Measurements from ENCODE around the gene SRPK2.

Gene SRPK2

DNA sequence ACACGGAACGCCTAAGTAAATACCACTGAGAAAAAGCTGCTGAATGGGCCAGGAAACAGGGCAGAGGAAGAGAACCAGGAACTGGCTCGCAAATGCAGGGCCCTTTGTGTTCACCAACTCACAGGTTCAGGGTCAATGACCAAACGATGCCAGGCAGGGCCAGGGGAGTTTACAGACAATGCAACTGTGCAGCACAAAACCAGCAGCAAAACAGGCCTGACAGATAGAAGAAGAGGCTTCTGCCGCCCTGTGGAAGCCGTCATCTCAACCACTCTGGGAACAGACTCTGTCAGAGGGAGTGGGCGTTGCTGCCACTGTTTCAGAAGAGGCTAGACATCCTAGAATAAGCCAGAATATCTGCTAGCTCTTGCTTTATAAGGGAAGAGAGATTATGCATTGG lies 256.8 kb downstream of the SRPK2 start:
- no peak overlapping the region for H3K9ac ChIP-seq (ENCODE audit: insufficient read length)
- no peak for DNase-seq (ENCODE audit: low read depth, low spot score)
- H3K9me3 ChIP-seq (ENCODE audit: low read depth, low read length) = no peaks in the 10 kb centered on the region
- no peak overlapping the region for H3K27ac ChIP-seq
- no peak overlapping the region for H3K4me3 ChIP-seq
- no peak for TF ChIP-seq FOXP2 (optimal IDR thresholded peaks at IDR 0.05; ENCODE audit: control extremely low read depth, extremely low read length, insufficient read depth)
- no peak for TF ChIP-seq POLR2AphosphoS5 (IDR thresholded peaks at IDR 0.05; ENCODE audit: borderline replicate concordance, low read depth, low read length)
- TF ChIP-seq EZH2 (IDR thresholded peaks at IDR 0.05) = no peak
- H3K36me3 ChIP-seq (ENCODE audit: insufficient read depth, low read length) = peaks cover 10% of the 10 kb centered on the region; the same call in 1 of the 2 replicates

DNA sequence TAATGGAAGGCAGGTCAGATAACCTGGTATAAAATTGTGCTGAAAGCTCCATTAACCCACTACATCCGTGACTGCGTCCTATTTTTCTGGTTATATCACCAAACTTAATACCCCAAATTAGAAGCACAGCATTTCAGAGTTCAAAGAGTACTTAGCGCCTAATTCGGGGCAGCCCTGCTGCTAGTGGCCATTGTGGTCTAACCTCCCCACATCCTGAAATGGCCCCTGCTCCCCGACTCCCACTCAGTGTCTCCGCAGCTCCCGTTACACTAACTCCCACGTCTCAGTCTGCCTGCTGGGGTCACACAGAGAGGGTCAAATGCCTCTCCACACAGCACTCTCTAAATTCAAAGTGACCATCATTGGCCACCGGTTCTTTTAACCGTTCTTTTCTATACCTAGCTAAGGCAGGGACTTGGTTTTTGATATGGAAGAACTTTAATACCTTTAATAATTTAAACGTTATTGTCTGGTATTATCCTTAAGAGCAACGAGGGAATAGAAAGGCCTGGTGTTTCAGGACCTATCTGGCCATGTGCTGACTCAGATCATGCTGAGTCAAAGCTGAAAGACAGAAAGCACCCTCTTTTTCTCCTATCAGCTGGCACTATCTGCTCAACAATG lies 257.6 kb downstream of the SRPK2 start:
- TF ChIP-seq FOXP2 (optimal IDR thresholded peaks at IDR 0.05; ENCODE audit: control extremely low read depth, extremely low read length, insufficient read depth) (no peak), EZH2 (IDR thresholded peaks at IDR 0.05) (no peak), POLR2AphosphoS5 (IDR thresholded peaks at IDR 0.05; ENCODE audit: borderline replicate concordance, low read depth, low read length) (no peak)
- H3K9me3 ChIP-seq (ENCODE audit: low read depth, low read length) = no peaks in the 10 kb centered on the region
- peaks cover 10% of the 10 kb centered on the region; the same call in 1 of the 2 replicates for H3K36me3 ChIP-seq (ENCODE audit: insufficient read depth, low read length)

DNA sequence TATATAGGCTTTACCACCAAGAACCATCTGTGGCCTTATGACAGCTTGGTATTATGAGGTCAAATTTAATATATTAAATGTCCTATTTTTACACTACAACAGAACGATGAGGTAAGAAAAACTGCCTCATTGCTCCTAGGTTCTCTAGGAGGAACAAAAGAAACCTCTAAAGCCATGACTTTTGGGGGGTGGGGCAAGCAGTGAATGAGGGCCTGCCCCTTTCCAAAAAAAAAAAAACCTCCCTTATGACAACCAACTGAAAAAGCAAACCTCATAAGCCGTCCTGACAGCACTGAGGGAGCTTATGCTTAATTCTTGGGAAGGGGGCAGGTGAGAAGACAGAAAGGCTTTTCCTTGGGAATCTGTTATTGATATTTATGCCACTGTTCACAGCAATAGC lies 258.1 kb downstream of the SRPK2 start:
- Histone ChIP-seq H3K36me3 (ENCODE audit: insufficient read depth, low read length) (peaks cover 11% of the 10 kb centered on the region; the same call in 1 of the 2 replicates), H3K4me3 (no peak overlapping the region), H3K27ac (no peak overlapping the region), H3K9me3 (ENCODE audit: low read depth, low read length) (no peaks in the 10 kb centered on the region), H3K9ac (ENCODE audit: insufficient read length) (no peak overlapping the region)
- TF ChIP-seq FOXP2 (optimal IDR thresholded peaks at IDR 0.05; ENCODE audit: control extremely low read depth, extremely low read length, insufficient read depth) = no peak
- TF ChIP-seq POLR2AphosphoS5 (IDR thresholded peaks at IDR 0.05; ENCODE audit: borderline replicate concordance, low read depth, low read length) = no peak
- TF ChIP-seq EZH2 (IDR thresholded peaks at IDR 0.05) = no peak
- DNase-seq (ENCODE audit: low read depth, low spot score) = no peak

More for the DNA sequence above, 257.6 kb downstream of the SRPK2 start:
- DNase-seq (ENCODE audit: low read depth, low spot score) = no peak
- H3K27ac ChIP-seq = no peak overlapping the region
- H3K9ac ChIP-seq (ENCODE audit: insufficient read length) = no peak overlapping the region
- H3K4me3 ChIP-seq = no peak overlapping the region

DNA sequence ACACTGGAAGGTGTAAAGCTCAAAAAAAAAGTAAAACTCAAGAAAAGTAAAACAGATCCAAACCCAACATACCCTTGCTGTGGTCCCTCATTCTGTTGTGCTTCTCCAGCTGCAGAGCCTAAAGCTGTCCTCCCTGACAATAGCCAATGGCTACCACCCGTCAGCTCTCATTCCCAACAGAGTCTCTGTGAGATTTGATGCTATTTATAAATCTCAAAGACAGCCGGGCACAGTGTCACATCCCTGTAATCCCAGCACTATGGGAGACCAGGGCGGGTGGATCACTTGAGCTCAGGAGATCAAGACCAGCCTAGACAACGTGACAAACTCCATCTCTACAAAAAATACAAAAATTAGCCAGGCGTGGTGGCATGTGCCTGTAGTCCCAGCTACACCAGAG lies 258.7 kb downstream of the SRPK2 start:
- Histone ChIP-seq H3K36me3 (ENCODE audit: insufficient read depth, low read length) (peaks cover 16% of the 10 kb centered on the region; the same call in 1 of the 2 replicates), H3K4me3 (no peak overlapping the region), H3K9me3 (ENCODE audit: low read depth, low read length) (no peaks in the 10 kb centered on the region), H3K27ac (no peak overlapping the region), H3K9ac (ENCODE audit: insufficient read length) (no peak overlapping the region)
- TF ChIP-seq EZH2 (IDR thresholded peaks at IDR 0.05) = no peak
- no peak for TF ChIP-seq POLR2AphosphoS5 (IDR thresholded peaks at IDR 0.05; ENCODE audit: borderline replicate concordance, low read depth, low read length)
- no peak for TF ChIP-seq FOXP2 (optimal IDR thresholded peaks at IDR 0.05; ENCODE audit: control extremely low read depth, extremely low read length, insufficient read depth)
- no peak for DNase-seq (ENCODE audit: low read depth, low spot score)

DNA sequence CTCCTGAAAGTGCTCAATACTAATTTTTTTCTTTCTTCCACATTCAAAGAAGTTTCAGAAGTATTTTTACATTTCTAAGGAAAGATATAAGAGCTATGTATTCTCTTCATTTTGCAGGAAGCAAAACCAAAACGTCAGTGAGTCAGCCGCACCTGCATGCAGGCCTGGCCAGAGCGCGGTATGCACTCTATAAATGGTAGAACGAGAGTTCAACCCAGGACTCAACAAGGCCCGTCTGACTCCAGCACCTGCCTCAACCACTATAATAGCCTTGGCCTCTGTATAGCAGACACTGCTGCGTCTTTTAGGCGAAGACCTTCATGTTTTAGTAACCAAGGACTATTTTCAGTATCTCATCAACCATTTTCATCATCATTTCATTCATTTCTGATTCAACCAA lies 261.5 kb downstream of the SRPK2 start:
- peaks cover 12% of the 10 kb centered on the region; the same call in 1 of the 2 replicates for H3K36me3 ChIP-seq (ENCODE audit: insufficient read depth, low read length)
- H3K27ac ChIP-seq = no peak overlapping the region
- no peak overlapping the region for H3K9ac ChIP-seq (ENCODE audit: insufficient read length)
- no peak overlapping the region for H3K4me3 ChIP-seq
- H3K9me3 ChIP-seq (ENCODE audit: low read depth, low read length) = no peaks in the 10 kb centered on the region
- DNase-seq (ENCODE audit: low read depth, low spot score) = no peak
- TF ChIP-seq POLR2AphosphoS5 (IDR thresholded peaks at IDR 0.05; ENCODE audit: borderline replicate concordance, low read depth, low read length) = no peak
- no peak for TF ChIP-seq EZH2 (IDR thresholded peaks at IDR 0.05)
- no peak for TF ChIP-seq FOXP2 (optimal IDR thresholded peaks at IDR 0.05; ENCODE audit: control extremely low read depth, extremely low read length, insufficient read depth)

DNA sequence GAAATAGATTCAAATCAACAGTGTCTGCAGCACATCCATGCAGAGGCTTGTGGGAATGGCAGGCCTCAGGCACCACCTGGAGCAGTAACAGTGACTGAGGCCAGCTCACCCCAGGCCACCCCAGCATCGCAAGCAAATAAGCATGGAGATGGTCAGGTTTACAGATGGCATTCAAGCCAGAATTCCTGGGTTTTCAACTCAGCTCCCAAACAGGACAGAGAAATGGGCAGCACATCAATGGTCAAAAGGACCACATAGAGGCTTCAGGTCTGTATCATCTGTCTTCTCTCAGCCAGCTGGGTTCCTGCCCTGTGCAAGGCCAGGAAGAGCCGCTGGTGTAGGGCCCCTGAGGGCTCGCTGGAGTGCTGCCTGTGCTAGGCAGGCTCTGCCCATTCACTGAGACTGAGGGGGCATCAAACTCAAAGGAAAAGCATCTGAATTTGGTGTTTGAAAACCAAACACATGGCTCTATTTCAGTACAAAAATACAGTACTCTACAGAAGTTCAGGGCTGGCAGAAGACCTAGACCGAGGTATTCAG lies 262.2 kb downstream of the SRPK2 start:
- DNase-seq (ENCODE audit: low read depth, low spot score) = no peak
- peaks cover 14% of the 10 kb centered on the region; the same call in 1 of the 2 replicates for H3K36me3 ChIP-seq (ENCODE audit: insufficient read depth, low read length)
- H3K9me3 ChIP-seq (ENCODE audit: low read depth, low read length) = no peaks in the 10 kb centered on the region
- no peak overlapping the region for H3K4me3 ChIP-seq
- H3K27ac ChIP-seq = no peak overlapping the region
- no peak overlapping the region for H3K9ac ChIP-seq (ENCODE audit: insufficient read length)
- TF ChIP-seq EZH2 (IDR thresholded peaks at IDR 0.05) (no peak), FOXP2 (optimal IDR thresholded peaks at IDR 0.05; ENCODE audit: control extremely low read depth, extremely low read length, insufficient read depth) (no peak), POLR2AphosphoS5 (IDR thresholded peaks at IDR 0.05; ENCODE audit: borderline replicate concordance, low read depth, low read length) (no peak)

DNA sequence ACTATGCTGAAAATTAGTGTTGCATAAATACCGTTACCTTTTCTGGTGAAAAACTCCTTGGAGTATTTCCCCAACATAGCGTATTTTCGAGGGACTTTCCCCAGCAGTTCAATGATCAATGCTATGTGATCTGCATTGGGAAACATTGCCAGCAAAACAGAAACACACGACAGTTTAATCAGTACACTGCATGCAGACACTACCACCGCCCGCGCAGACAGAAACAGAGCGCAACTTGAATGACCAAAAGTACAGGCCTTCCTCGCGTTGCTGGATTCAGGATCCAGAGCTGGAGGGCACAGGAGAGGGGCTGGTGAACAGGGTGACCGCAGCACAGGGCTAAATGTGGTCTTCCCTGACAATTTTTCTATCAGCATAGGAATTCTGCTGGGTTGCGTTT lies 263.0 kb downstream of the SRPK2 start:
- Histone ChIP-seq H3K36me3 (ENCODE audit: insufficient read depth, low read length) (peaks cover 15% of the 10 kb centered on the region; the same call in 1 of the 2 replicates), H3K4me3 (no peak overlapping the region), H3K9ac (ENCODE audit: insufficient read length) (no peak overlapping the region), H3K9me3 (ENCODE audit: low read depth, low read length) (no peaks in the 10 kb centered on the region), H3K27ac (no peak overlapping the region)
- no peak for DNase-seq (ENCODE audit: low read depth, low spot score)
- TF ChIP-seq EZH2 (IDR thresholded peaks at IDR 0.05) = no peak
- TF ChIP-seq POLR2AphosphoS5 (IDR thresholded peaks at IDR 0.05; ENCODE audit: borderline replicate concordance, low read depth, low read length) = no peak
- TF ChIP-seq FOXP2 (optimal IDR thresholded peaks at IDR 0.05; ENCODE audit: control extremely low read depth, extremely low read length, insufficient read depth) = no peak

DNA sequence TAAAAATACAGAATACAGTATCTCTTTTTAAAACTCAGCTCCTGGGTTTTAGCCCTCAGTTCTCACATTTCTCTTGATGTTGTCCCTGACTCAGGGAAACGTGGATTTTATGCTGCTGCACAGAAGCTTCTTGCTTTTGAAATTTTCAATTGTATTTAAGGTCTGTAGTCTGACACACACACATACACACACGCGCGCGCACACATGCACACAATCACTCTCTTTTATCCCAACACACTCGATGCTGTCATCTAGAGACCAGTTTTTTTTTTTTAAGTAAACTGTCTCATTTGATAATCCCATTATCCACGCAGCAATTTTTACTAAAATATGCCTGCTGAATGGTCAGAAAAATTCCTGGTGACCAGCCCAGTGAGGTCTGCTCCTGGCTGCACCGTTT lies 266.1 kb downstream of the SRPK2 start:
- H3K9ac ChIP-seq (ENCODE audit: insufficient read length) = no peak overlapping the region
- DNase-seq (ENCODE audit: low read depth, low spot score) = no peak
- no peak overlapping the region for H3K4me3 ChIP-seq
- no peak overlapping the region for H3K27ac ChIP-seq
- TF ChIP-seq EZH2 (IDR thresholded peaks at IDR 0.05) = no peak
- no peak for TF ChIP-seq FOXP2 (optimal IDR thresholded peaks at IDR 0.05; ENCODE audit: control extremely low read depth, extremely low read length, insufficient read depth)
- TF ChIP-seq POLR2AphosphoS5 (IDR thresholded peaks at IDR 0.05; ENCODE audit: borderline replicate concordance, low read depth, low read length) = no peak
- H3K36me3 ChIP-seq (ENCODE audit: insufficient read depth, low read length) = peaks cover 12% of the 10 kb centered on the region; the same call in 1 of the 2 replicates
- H3K9me3 ChIP-seq (ENCODE audit: low read depth, low read length) = no peaks in the 10 kb centered on the region

Measured in SK-N-MC (cell line).